ENCODE data around the gene FAM171A2. TPM values are rescaled to one million over a fixed set of nuclear protein-coding genes. Genes with fewer than 3 reads are reported as not detected.
"Not testable (repeated sequence)": the region's sequence is repeated elsewhere in the genome, so short reads cannot be mapped to it uniquely, and the experiment has no call there.

The FAM171A2 gene
- total and polyA plus RNA-seq, 2 donors (not counting 1 experiment from before 2014, with no cell fraction given), result 1.7 to 5.0 TPM

DNA sequence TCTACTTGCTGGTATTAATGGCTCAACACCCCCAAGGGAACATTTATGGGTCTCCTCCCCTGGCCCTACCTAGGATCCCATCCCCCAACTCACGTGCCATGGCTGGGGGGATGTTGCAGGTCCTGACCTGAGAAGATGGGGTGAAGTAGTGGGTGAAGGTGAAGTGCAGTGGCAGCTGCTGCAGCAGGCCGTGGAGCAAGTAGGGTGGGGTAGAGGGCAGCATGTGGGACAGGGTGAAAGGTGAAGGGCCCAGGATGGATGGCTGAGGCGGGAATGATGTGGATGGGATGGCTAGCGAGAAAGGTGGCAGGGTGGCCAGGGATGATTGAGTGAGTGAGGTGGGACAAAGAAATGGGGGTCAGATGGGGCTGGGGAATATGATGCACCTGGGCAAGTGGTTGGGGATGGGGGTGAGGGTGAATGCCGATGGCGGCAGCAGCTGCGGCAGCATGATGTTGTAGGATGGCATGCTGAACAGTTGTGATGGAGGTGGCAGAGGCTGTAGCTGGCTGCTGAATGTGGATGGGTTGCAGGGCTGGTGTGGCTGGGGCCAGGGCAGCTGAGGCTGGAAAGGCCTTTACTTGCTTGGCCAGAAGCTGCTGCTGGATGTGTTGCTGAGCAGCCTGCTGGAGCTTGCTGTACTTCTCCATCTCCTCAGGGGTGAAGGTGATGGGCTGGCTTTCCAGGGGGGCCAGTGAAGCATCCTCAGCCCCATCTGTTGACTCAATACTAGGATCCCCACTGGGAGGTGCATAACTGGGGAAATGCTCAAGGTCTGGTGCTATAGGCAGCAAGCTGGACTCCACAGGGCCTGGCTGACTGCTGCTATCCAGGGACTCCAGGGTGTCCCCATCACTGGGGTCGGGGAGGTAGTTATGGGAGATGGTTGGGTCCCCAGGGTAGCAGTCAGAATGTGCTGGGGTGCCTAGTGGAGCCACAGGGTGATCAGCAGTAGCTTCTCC is 34.1 kb upstream of the FAM171A2 start:
- no peak overlapping the region for H3K9ac ChIP-seq (ENCODE audit: insufficient read depth, low read length)
- no peaks in the 10 kb centered on the region for H4K20me1 ChIP-seq (ENCODE audit: control insufficient read depth, extremely low read depth, insufficient read depth, low read length)
- no peaks in the 10 kb centered on the region for H3K27me3 ChIP-seq (ENCODE audit: control insufficient read depth, insufficient read depth, low read length)
- peaks cover 19% of the 10 kb centered on the region for H3K36me3 ChIP-seq (ENCODE audit: control insufficient read depth, insufficient read depth, low read length)
- no peak overlapping the region for H2AFZ ChIP-seq (ENCODE audit: low read length)
- no peak overlapping the region for H3K4me2 ChIP-seq (ENCODE audit: extremely low read depth, insufficient read depth, low read length)
- H3K9me3 ChIP-seq (ENCODE audit: control insufficient read depth, insufficient read depth, low read depth, low read length), result no peaks in the 10 kb centered on the region
- TF ChIP-seq EZH2 (IDR thresholded peaks at IDR 0.05; ENCODE audit: low read length, missing control alignments), result no peak
- TF ChIP-seq, protein P1, sequence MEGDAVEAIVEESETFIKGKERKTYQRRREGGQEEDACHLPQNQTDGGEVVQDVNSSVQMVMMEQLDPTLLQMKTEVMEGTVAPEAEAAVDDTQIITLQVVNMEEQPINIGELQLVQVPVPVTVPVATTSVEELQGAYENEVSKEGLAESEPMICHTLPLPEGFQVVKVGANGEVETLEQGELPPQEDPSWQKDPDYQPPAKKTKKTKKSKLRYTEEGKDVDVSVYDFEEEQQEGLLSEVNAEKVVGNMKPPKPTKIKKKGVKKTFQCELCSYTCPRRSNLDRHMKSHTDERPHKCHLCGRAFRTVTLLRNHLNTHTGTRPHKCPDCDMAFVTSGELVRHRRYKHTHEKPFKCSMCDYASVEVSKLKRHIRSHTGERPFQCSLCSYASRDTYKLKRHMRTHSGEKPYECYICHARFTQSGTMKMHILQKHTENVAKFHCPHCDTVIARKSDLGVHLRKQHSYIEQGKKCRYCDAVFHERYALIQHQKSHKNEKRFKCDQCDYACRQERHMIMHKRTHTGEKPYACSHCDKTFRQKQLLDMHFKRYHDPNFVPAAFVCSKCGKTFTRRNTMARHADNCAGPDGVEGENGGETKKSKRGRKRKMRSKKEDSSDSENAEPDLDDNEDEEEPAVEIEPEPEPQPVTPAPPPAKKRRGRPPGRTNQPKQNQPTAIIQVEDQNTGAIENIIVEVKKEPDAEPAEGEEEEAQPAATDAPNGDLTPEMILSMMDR (conservative IDR thresholded peaks at IDR 0.05 in 1 of 2, IDR thresholded peaks at IDR 0.05 in 1 of 2; ENCODE audit: low read depth in 1 of 2, low read length in 2 of 2), result no peak
- no peak overlapping the region for H3K27ac ChIP-seq (ENCODE audit: insufficient read depth, low read length)
- H3K4me3 ChIP-seq (replicated peaks in 1 of 4; ENCODE audit: control extremely low read depth in 1 of 4, insufficient read depth in 1 of 4, low read depth in 3 of 4, low read length in 4 of 4), result no peak overlapping the region
- H3K79me2 ChIP-seq (ENCODE audit: control insufficient read depth, insufficient read depth, low read length), result no peaks in the 10 kb centered on the region
- no peaks in the 10 kb centered on the region for H3K4me1 ChIP-seq (ENCODE audit: control insufficient read depth, extremely low read depth, insufficient read depth, low read length)
- no peak for DNase-seq (ENCODE audit: low read depth in 2 of 2)

GRCh38 chr17:44396946-44397345 is 33.3 kb upstream of the FAM171A2 start:
- H3K4me2 ChIP-seq (ENCODE audit: extremely low read depth, insufficient read depth, low read length), result no peak overlapping the region
- H3K4me1 ChIP-seq (ENCODE audit: control insufficient read depth, extremely low read depth, insufficient read depth, low read length), result no peaks in the 10 kb centered on the region
- no peak overlapping the region for H2AFZ ChIP-seq (ENCODE audit: low read length)
- DNase-seq (ENCODE audit: low read depth in 2 of 2), result no peak
- no peaks in the 10 kb centered on the region for H4K20me1 ChIP-seq (ENCODE audit: control insufficient read depth, extremely low read depth, insufficient read depth, low read length)
- H3K79me2 ChIP-seq (ENCODE audit: control insufficient read depth, insufficient read depth, low read length), result no peaks in the 10 kb centered on the region
- H3K9ac ChIP-seq (ENCODE audit: insufficient read depth, low read length), result no peak overlapping the region
- H3K9me3 ChIP-seq (ENCODE audit: control insufficient read depth, insufficient read depth, low read depth, low read length), result no peaks in the 10 kb centered on the region
- peaks cover 19% of the 10 kb centered on the region for H3K36me3 ChIP-seq (ENCODE audit: control insufficient read depth, insufficient read depth, low read length)
- no peak overlapping the region for H3K4me3 ChIP-seq (replicated peaks in 1 of 4; ENCODE audit: control extremely low read depth in 1 of 4, insufficient read depth in 1 of 4, low read depth in 3 of 4, low read length in 4 of 4)
- no peaks in the 10 kb centered on the region for H3K27me3 ChIP-seq (ENCODE audit: control insufficient read depth, insufficient read depth, low read length)
- TF ChIP-seq, protein P1 (conservative IDR thresholded peaks at IDR 0.05 in 1 of 2, IDR thresholded peaks at IDR 0.05 in 1 of 2; ENCODE audit: low read depth in 1 of 2, low read length in 2 of 2), result no peak
- no peak for TF ChIP-seq EZH2 (IDR thresholded peaks at IDR 0.05; ENCODE audit: low read length, missing control alignments)
- no peak overlapping the region for H3K27ac ChIP-seq (ENCODE audit: insufficient read depth, low read length)

GRCh38 chr17:44394833-44395232 is 31.2 kb upstream of the FAM171A2 start:
- H3K27me3 ChIP-seq (ENCODE audit: control insufficient read depth, insufficient read depth, low read length), result no peaks in the 10 kb centered on the region
- no peak overlapping the region for H3K4me2 ChIP-seq (ENCODE audit: extremely low read depth, insufficient read depth, low read length)
- no peaks in the 10 kb centered on the region for H3K4me1 ChIP-seq (ENCODE audit: control insufficient read depth, extremely low read depth, insufficient read depth, low read length)
- H2AFZ ChIP-seq (ENCODE audit: low read length), result no peak overlapping the region
- H4K20me1 ChIP-seq (ENCODE audit: control insufficient read depth, extremely low read depth, insufficient read depth, low read length), result no peaks in the 10 kb centered on the region
- no peak for DNase-seq (ENCODE audit: low read depth in 2 of 2)
- peaks cover 11% of the 10 kb centered on the region for H3K36me3 ChIP-seq (ENCODE audit: control insufficient read depth, insufficient read depth, low read length)
- H3K9me3 ChIP-seq (ENCODE audit: control insufficient read depth, insufficient read depth, low read depth, low read length), result no peaks in the 10 kb centered on the region
- no peaks in the 10 kb centered on the region for H3K79me2 ChIP-seq (ENCODE audit: control insufficient read depth, insufficient read depth, low read length)
- TF ChIP-seq, protein P1 (conservative IDR thresholded peaks at IDR 0.05 in 1 of 2, IDR thresholded peaks at IDR 0.05 in 1 of 2; ENCODE audit: low read depth in 1 of 2, low read length in 2 of 2), result no peak
- no peak for TF ChIP-seq EZH2 (IDR thresholded peaks at IDR 0.05; ENCODE audit: low read length, missing control alignments)
- no peak overlapping the region for H3K4me3 ChIP-seq (replicated peaks in 1 of 4; ENCODE audit: control extremely low read depth in 1 of 4, insufficient read depth in 1 of 4, low read depth in 3 of 4, low read length in 4 of 4)
- no peak overlapping the region for H3K27ac ChIP-seq (ENCODE audit: insufficient read depth, low read length)
- H3K9ac ChIP-seq (ENCODE audit: insufficient read depth, low read length), result no peak overlapping the region

GRCh38 chr17:44394112-44394511 is 30.5 kb upstream of the FAM171A2 start:
- H2AFZ ChIP-seq (ENCODE audit: low read length); H3K27me3 ChIP-seq (ENCODE audit: control insufficient read depth, insufficient read depth, low read length); H3K4me3 ChIP-seq (replicated peaks in 1 of 4; ENCODE audit: control extremely low read depth in 1 of 4, insufficient read depth in 1 of 4, low read depth in 3 of 4, low read length in 4 of 4); H3K9ac ChIP-seq (ENCODE audit: insufficient read depth, low read length); H3K27ac ChIP-seq (ENCODE audit: insufficient read depth, low read length); H3K79me2 ChIP-seq (ENCODE audit: control insufficient read depth, insufficient read depth, low read length); H3K9me3 ChIP-seq (ENCODE audit: control insufficient read depth, insufficient read depth, low read depth, low read length); H3K36me3 ChIP-seq (ENCODE audit: control insufficient read depth, insufficient read depth, low read length); H4K20me1 ChIP-seq (ENCODE audit: control insufficient read depth, extremely low read depth, insufficient read depth, low read length); H3K4me1 ChIP-seq (ENCODE audit: control insufficient read depth, extremely low read depth, insufficient read depth, low read length); H3K4me2 ChIP-seq (ENCODE audit: extremely low read depth, insufficient read depth, low read length); DNase-seq (ENCODE audit: low read depth in 2 of 2): not testable (repeated sequence)

All from fibroblast of lung (primary cell).